GM18505 (cell line): Measurements from ENCODE around the gene CDC37.

Source experiments
- ATAC-seq: cut with Tn5 transposase; IDR thresholded peaks from one replicate; pipeline ENCODE4 v1.9.1; 2021; ENCODE audit not compliant: unreplicated experiment
- POLR2A ChIP-seq: IDR thresholded peaks from 4 replicates; pipeline ENCODE4 v1.6.1; 2011; ENCODE audit warnings: borderline replicate concordance; ENCODE audit not compliant: insufficient read depth, insufficient read length; ENCODE audit errors: extremely low read depth

Gene CDC37

DNA sequence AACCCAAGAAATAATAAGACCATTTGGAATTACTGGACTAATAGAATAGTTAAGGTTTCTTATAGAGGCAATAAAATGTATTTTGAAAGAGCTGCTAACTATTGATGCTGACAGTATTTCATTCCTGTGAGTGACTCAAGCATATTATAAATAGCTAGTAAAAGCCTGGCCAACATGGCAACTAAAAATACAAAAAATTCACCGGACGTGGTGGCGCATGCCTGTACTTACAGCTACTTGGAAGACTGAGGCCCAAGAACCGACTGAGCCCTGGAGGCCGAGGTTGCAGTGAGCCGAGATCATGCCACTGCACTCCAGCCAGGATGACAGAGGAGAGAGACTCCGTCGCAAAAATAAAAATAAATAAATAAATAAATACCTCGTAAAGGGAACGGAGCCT lies 58.6 kb downstream of the CDC37 start:
- no peak for ATAC-seq
- no peak for TF ChIP-seq POLR2A

DNA sequence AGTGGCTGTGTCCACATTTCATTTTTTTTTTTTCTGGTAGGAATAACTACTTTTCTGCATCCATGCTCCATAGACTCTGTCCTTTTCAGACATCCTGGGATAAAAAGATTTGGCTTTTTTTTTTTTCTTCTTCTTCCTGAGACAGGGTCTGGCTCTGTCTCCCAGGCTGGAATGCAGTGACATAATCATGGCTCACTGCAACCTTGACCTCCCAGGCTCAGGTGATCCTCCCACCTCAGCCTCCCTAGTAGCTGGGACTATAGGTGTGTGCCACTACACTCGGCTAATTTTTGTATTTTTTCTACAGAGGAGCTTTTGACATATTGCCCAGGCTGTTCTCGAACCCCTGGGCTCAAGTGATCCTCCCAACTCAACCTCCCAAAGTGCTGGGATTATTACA lies 59.8 kb downstream of the CDC37 start:
- ATAC-seq, result no peak
- TF ChIP-seq POLR2A, result no peak
